H1 (cell line): ENCODE measurements around the gene PLEKHA5. TPM values are rescaled to one million over a fixed set of nuclear protein-coding genes. Genes with fewer than 3 reads are reported as not detected.

Experiments used
- polyA plus RNA-seq, 7 experiments: library from polyadenylated mRNA; depleted of rRNA in 3 of 7; stranded (reverse) in 5 of 7; unstranded in 2 of 7; fragments of >200 nt in 5 of 7; fragments of 200-250 nt in 2 of 7; gene quantifications; 1 replicate in 5 of 7; 2 replicates in 1 of 7; 4 replicates in 1 of 7; pipeline versions ENCODE4 v1.2.1 to v1.2.3, GENCODE V29; 2011 to 2013; ENCODE audit warnings: missing spikeins in 2 of 7, mixed read lengths in 2 of 7
- small RNA-seq: library from polyadenylated mRNA; stranded (forward); fragments of <200 nt; extraction: miRNeasy Mini kit (QIAGEN cat#:217004); gene quantifications from one replicate; pipeline ENCODE3, GENCODE V24; 2013; ENCODE audit not compliant: insufficient read depth
- total RNA-seq: library from RNA; stranded (reverse); fragmentation: NEBNext Ultra II Directional; extraction: Animal tissue kit (Norgen Biotek cat#: 25700); gene quantifications from 2 replicates; pipeline ENCODE4 v1.2.1, GENCODE V29; 2021

The PLEKHA5 gene
- total and polyA plus RNA-seq, 2 of the 8 experiments (the other 6 are each of a cell fraction or from before 2014, with no cell fraction given): 17.2 to 66.1 TPM

Small RNAs within 50 kb of the gene (small RNA-seq; reads per million reads assigned to genes)
- gene AC091805.2 (not detected), gene RN7SL67P (not detected)
